ENCODE measurements around the gene SPACA1.

- TF ChIP-seq CTCF (IDR thresholded peaks at IDR 0.05) (no peak), ESRRA (IDR thresholded peaks at IDR 0.05; ENCODE audit: borderline replicate concordance, low read length) (no peak), RAD21 (conservative IDR thresholded peaks at IDR 0.05 in 1 of 2, IDR thresholded peaks at IDR 0.05 in 1 of 2) (no peak), MYC (IDR thresholded peaks at IDR 0.05; ENCODE audit: borderline replicate concordance, low read length) (no peak)
These were observed 38.8 kb upstream of the SPACA1 start for GRCh38 chr6:88008831-88009231.

Measured in A549 (cell line).